ENCODE measurements around the gene ZBTB32. TPM values are rescaled to one million over a fixed set of nuclear protein-coding genes. Genes with fewer than 3 reads are reported as not detected.

ZBTB32 gene
- total RNA-seq, 1 experiment from 2014 or later: not detected

DNA sequence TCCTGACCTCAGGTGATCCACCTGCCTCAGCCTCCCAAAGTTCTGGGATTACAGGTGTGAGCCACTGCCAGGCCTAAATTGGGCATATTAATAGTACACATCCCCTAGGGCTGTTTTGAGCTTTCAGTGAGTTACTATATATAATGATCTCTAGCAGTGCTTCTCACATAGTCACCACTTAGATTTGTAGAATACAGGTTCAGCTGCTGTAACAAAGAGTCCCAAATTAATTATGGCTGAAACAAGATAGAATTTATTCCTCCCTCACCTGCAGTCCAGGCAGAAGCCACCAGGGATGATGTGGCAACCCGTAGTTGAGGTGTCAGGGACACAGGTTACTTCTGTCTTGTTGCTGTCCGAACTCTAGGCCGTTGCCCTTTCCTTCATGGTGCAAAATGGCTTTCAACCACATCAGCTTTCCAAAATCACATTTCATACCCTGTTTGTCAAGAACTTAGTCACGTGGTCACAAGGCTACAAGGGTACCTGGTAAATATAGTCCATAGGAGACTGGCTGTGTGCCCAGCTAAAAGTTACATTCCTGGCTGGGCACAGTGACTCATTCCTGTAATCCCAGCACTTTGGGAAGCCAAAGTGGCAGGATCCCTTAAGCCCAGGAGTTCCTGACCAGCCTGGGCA, 56.5 kb downstream of the ZBTB32 start:
- CTCF ChIA-PET: no interaction called here
- no peaks in the 10 kb centered on the region for H3K9me3 ChIP-seq (ENCODE audit: insufficient read depth, low read depth)
- POLR2A ChIA-PET (ENCODE audit: unreplicated experiment): interaction anchor here (0.5 to 0.6 kb wide), 2 partner anchors 13 to 58 kb away, joined by 3 to 14 read pairs; no protein-coding TSS in a partner anchor
- H3K4me3 ChIP-seq: no peak overlapping the region
- no TSS peak for BruUV-seq (replicated peaks)
- no peak overlapping the region for H2AFZ ChIP-seq
- H3K9me2 ChIP-seq (ENCODE audit: insufficient read depth): no peaks in the 10 kb centered on the region
- peaks cover 4% of the 10 kb centered on the region for H4K20me1 ChIP-seq (ENCODE audit: insufficient read depth)
- H3K27me3 ChIP-seq (ENCODE audit: insufficient read depth, low read depth): no peaks in the 10 kb centered on the region
- DNase-seq: no peak
- no peak overlapping the region for H3K27ac ChIP-seq
- peaks cover 13% of the 10 kb centered on the region for H3K4me1 ChIP-seq (replicated peaks; ENCODE audit: insufficient read depth)
- no peak overlapping the region for H3K4me2 ChIP-seq
- intact Hi-C loops (cut with micrococcal nuclease; ENCODE audit: unreplicated experiment): no loop called here
- H3K36me3 ChIP-seq (ENCODE audit: low read depth): no peaks in the 10 kb centered on the region; the same call in 1 of the 2 replicates
- peaks cover 19% of the 10 kb centered on the region for H3K79me2 ChIP-seq (ENCODE audit: low read depth)
- no peak for TF ChIP-seq EZH2 (IDR thresholded peaks at IDR 0.05; ENCODE audit: low read depth)
- TF ChIP-seq, protein P1, sequence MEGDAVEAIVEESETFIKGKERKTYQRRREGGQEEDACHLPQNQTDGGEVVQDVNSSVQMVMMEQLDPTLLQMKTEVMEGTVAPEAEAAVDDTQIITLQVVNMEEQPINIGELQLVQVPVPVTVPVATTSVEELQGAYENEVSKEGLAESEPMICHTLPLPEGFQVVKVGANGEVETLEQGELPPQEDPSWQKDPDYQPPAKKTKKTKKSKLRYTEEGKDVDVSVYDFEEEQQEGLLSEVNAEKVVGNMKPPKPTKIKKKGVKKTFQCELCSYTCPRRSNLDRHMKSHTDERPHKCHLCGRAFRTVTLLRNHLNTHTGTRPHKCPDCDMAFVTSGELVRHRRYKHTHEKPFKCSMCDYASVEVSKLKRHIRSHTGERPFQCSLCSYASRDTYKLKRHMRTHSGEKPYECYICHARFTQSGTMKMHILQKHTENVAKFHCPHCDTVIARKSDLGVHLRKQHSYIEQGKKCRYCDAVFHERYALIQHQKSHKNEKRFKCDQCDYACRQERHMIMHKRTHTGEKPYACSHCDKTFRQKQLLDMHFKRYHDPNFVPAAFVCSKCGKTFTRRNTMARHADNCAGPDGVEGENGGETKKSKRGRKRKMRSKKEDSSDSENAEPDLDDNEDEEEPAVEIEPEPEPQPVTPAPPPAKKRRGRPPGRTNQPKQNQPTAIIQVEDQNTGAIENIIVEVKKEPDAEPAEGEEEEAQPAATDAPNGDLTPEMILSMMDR (conservative IDR thresholded peaks at IDR 0.05): no peak
- peaks cover 19% of the 10 kb centered on the region for H3F3A ChIP-seq (ENCODE audit: insufficient read depth, low read depth)

DNA sequence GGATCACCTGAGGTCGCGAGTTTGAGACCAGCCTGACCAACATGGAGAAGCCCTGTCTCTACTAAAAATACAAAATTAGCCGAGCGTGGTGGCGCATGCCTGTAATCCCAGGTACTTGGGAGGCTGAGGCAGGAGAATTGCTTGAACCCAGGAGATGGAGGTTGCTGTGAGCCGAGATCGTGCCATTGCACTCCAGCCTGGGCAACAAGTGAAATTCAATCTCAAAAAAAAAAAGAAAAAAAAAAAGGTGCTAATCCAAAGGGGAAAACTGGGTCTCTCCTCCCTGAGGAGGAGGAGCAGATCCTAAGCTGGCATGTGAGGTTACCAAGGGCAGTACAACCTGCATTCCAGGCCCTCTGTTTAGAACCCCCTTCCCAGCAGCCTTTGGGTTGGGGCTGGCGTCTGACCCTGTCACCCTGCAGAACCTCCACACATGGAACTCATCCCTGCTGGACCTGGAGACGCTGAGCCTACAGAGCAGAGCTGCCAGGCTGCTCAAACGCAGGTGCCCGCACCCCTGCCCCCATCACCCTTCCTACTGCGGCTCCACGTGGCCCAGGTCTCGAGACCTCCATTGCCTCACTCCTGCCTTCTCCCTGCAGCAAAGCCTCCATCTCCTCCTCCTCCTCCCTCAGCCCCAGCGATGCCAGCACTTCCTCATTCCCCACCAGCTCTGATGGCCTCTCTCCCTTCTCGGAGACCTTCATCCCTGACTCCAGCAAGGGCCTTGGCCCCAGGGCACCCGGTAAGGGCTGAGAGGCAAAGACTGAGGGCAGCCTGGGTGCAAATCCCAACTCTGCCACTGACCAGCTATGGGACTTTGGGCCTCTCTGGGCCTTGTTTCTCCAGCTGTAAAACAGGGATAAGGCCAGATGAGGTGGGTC, 60.3 kb downstream of the ZBTB32 start:
- H2AFZ ChIP-seq: no peak overlapping the region
- no peak for DNase-seq
- TF ChIP-seq EZH2 (IDR thresholded peaks at IDR 0.05; ENCODE audit: low read depth): no peak
- TF ChIP-seq, protein P1 (conservative IDR thresholded peaks at IDR 0.05): no peak
- CTCF ChIA-PET: no interaction called here
- POLR2A ChIA-PET (ENCODE audit: unreplicated experiment): no interaction called here
- no peak overlapping the region for H3K4me3 ChIP-seq
- H4K20me1 ChIP-seq (ENCODE audit: insufficient read depth): no peaks in the 10 kb centered on the region; the same call in 1 of the 2 replicates
- H3K4me2 ChIP-seq: no peak overlapping the region
- no peaks in the 10 kb centered on the region for H3K4me1 ChIP-seq (replicated peaks; ENCODE audit: insufficient read depth)
- H3K27me3 ChIP-seq (ENCODE audit: insufficient read depth, low read depth): no peaks in the 10 kb centered on the region
- no peak overlapping the region for H3K27ac ChIP-seq
- H3K79me2 ChIP-seq (ENCODE audit: low read depth): peaks cover 7% of the 10 kb centered on the region
- BruUV-seq (replicated peaks): no TSS peak
- intact Hi-C loops (cut with micrococcal nuclease; ENCODE audit: unreplicated experiment): no loop called here
- H3K9me2 ChIP-seq (ENCODE audit: insufficient read depth): no peaks in the 10 kb centered on the region
- H3K9me3 ChIP-seq (ENCODE audit: insufficient read depth, low read depth): no peaks in the 10 kb centered on the region
- no peaks in the 10 kb centered on the region; the same call in 1 of the 2 replicates for H3K36me3 ChIP-seq (ENCODE audit: low read depth)
- H3F3A ChIP-seq (ENCODE audit: insufficient read depth, low read depth): peaks cover 13% of the 10 kb centered on the region

Other genes starting within 250 kb of the ZBTB32 start
- not detected in 2 replicates for gene KRTDAP, start 214.1 kb upstream of the ZBTB32 start, total RNA-seq (2021)
- gene DMKN, start 190.9 kb upstream of the ZBTB32 start, total RNA-seq (2021): 135 and 144 TPM in 2 replicates
- gene SBSN, start 176.2 kb upstream of the ZBTB32 start, total RNA-seq (2021): 0.76 and 0.88 TPM in 2 replicates
- not detected in 2 replicates for gene GAPDHS, start 171.1 kb upstream of the ZBTB32 start, total RNA-seq (2021)
- gene TMEM147, start 158.9 kb upstream of the ZBTB32 start, total RNA-seq (2021): 82.6 and 95.9 TPM in 2 replicates
- not detected in 2 replicates for gene ATP4A, start 140.9 kb upstream of the ZBTB32 start, total RNA-seq (2021)
- not detected in 2 replicates for gene PMIS2, start 118.4 kb upstream of the ZBTB32 start, total RNA-seq (2021)
- 21.7 and 23.5 TPM in 2 replicates for gene HAUS5, start 91.8 kb upstream of the ZBTB32 start, total RNA-seq (2021)
- gene RBM42, start 75.5 kb upstream of the ZBTB32 start, total RNA-seq (2021): 110 and 153 TPM in 2 replicates
- gene ETV2, start 62.8 kb upstream of the ZBTB32 start, total RNA-seq (2021): 1.8 and 2.1 TPM in 2 replicates
- 441 and 489 TPM in 2 replicates for gene COX6B1, start 56.2 kb upstream of the ZBTB32 start, total RNA-seq (2021)
- gene UPK1A, start 38.0 kb upstream of the ZBTB32 start, total RNA-seq (2021): 0.65 and 1.6 TPM in 2 replicates
- gene KMT2B, start 13.4 kb downstream of the ZBTB32 start, total RNA-seq (2021): 32.2 and 44.2 TPM in 2 replicates
- gene IGFLR1, start 37.9 kb downstream of the ZBTB32 start, total RNA-seq (2021): 8.6 and 9.7 TPM in 2 replicates
- 13.9 and 14.3 TPM in 2 replicates for gene U2AF1L4, start 40.9 kb downstream of the ZBTB32 start, total RNA-seq (2021)
- 106 and 130 TPM in 2 replicates for gene PSENEN, start 41.1 kb downstream of the ZBTB32 start, total RNA-seq (2021)
- gene LIN37, start 44.0 kb downstream of the ZBTB32 start, total RNA-seq (2021): 9.4 and 17.0 TPM in 2 replicates
- gene HSPB6, start 52.5 kb downstream of the ZBTB32 start, total RNA-seq (2021): 2.5 and 2.7 TPM in 2 replicates
- gene PROSER3, start 53.6 kb downstream of the ZBTB32 start, total RNA-seq (2021): 38.0 and 52.2 TPM in 2 replicates
- gene ARHGAP33, start 71.0 kb downstream of the ZBTB32 start, total RNA-seq (2021): 17.4 and 21.3 TPM in 2 replicates
- gene PRODH2, start 108.3 kb downstream of the ZBTB32 start, total RNA-seq (2021): not detected in 2 replicates
- not detected in 2 replicates for gene NPHS1, start 147.9 kb downstream of the ZBTB32 start, total RNA-seq (2021)
- not detected in 2 replicates for gene KIRREL2, start 152.4 kb downstream of the ZBTB32 start, total RNA-seq (2021)
- gene APLP1, start 164.0 kb downstream of the ZBTB32 start, total RNA-seq (2021): 2.0 and 2.1 TPM in 2 replicates
- 15.7 and 27.5 TPM in 2 replicates for gene NFKBID, start 196.0 kb downstream of the ZBTB32 start, total RNA-seq (2021)
- 1.8 and 2.6 TPM in 2 replicates for gene HCST, start 198.0 kb downstream of the ZBTB32 start, total RNA-seq (2021)
- gene TYROBP, start 203.7 kb downstream of the ZBTB32 start, total RNA-seq (2021): not detected in 2 replicates
- 10.5 and 14.7 TPM in 2 replicates for gene LRFN3, start 231.8 kb downstream of the ZBTB32 start, total RNA-seq (2021)